ENCODE results near the gene XPO6.

Gene XPO6

DNA sequence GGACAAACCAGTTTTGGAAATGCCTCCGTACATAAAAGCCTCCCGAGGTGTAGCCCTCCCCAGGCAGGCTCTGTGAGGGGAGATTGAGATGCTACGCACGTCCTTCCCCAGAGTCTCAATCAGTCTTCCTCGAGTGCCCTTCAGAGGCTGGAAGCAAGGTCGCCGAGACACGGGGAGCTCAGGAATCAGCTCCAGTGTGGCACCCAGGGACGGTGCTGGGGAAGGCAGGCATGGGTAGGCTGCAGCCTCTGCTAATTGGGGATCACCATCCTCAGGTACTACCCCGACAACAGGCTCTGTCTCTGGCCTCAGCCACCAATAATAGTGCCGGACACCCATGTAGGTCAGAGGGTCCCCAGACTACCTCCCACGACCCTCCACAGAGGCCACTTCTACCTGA is 120.1 kb downstream of the XPO6 start:
- Mint-ChIP-seq H3K4me1 (ENCODE audit: low read depth) (no peaks in the 10 kb centered on the region), H3K9me3 (no peaks in the 10 kb centered on the region), H3K27me3 (no peaks in the 10 kb centered on the region), H3K36me3 (ENCODE audit: low read depth) (peaks cover 2% of the 10 kb centered on the region), H3K4me3 (no peak overlapping the region), H3K27ac (no peak overlapping the region)

DNA sequence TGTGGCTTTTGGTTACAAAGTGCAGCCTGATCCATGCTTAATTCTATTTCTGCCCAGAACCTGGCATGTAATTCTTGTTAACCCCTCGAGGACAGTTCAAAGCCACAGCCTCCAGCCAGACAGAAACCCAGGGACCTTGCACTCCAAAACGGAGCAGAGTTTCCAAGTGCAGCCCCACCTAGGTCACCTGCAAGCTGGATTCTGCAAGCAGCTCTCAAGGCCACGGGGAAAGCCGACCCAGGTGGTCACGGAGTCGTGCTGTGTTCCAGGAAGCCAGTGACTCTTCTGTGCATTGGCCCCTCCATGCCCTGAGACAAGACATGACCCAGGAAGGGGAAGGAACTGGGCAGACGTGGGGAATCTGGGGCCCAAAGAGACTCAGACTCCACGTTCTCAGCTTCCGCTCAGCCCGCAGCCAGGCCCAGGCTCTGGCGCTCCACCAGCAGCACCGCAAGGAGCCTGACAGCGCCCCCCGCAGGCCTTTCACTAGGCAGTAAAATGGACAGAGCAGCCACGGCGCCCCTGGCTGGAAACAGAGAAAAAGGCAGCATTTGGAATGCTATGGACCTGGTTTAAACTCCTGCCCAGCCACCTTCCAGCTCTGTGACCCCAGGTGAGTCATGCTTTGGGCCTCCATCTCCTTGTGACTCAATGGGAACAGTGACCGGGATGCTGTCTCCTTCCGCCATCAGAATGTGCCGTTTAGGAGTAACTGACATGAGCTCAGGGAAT is 121.0 kb downstream of the XPO6 start:
- Mint-ChIP-seq H3K36me3 (ENCODE audit: low read depth) (no peaks in the 10 kb centered on the region), H3K4me1 (ENCODE audit: low read depth) (no peaks in the 10 kb centered on the region), H3K27ac (no peak overlapping the region), H3K4me3 (no peak overlapping the region), H3K9me3 (no peaks in the 10 kb centered on the region), H3K27me3 (no peaks in the 10 kb centered on the region)

DNA sequence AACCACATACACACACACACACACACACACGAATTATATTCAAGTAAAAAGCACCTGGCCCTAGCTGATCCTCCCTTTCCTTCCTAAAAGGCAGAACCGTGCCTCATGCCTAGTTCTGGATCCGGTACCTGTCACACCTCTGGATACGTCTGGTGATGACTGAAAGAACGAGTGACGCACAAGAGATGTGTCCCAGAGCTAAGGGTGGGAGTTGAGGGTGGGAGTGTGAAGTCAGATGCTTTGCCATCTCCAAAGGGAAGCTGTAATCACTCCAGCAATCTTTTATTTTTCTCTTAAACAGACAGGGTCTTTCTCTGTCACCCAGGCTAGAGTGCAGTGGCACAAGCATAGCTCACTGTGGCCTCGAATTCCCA is 121.8 kb downstream of the XPO6 start:
- Mint-ChIP-seq H3K4me1 (ENCODE audit: low read depth) (no peaks in the 10 kb centered on the region), H3K4me3 (no peak overlapping the region), H3K27ac (peak overlapping the region; percentile 43), H3K27me3 (no peaks in the 10 kb centered on the region), H3K9me3 (no peaks in the 10 kb centered on the region), H3K36me3 (ENCODE audit: low read depth) (no peaks in the 10 kb centered on the region)

DNA sequence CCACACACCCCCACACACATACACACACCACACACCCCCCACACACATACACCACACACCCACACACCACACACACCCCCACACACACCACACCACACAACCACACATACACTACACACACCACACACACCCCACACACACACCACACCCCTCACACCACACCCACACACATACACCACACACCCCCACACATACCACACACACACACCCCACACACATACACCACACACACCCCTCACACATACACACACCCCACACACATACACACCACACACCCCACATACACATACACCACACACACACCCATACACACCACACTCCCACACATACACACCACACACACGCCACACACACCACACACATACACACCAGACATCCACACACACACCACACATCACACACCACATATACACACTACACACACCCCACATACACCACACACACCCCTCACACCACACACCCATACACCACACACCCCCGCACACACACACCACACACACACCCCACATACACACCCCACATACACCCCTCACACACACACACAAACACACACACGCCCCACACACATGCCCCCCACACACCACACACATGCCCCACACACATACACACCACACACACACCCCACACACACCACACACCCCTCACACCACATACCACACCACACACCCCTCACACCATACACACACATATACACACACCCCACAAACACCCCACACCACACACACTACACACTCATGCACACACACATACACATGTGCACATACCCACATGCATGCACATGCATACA is 122.4 kb downstream of the XPO6 start:
- peak overlapping the region; percentile 43 for H3K27ac Mint-ChIP-seq
- no peak overlapping the region for H3K4me3 Mint-ChIP-seq
- no peaks in the 10 kb centered on the region for H3K9me3 Mint-ChIP-seq

DNA sequence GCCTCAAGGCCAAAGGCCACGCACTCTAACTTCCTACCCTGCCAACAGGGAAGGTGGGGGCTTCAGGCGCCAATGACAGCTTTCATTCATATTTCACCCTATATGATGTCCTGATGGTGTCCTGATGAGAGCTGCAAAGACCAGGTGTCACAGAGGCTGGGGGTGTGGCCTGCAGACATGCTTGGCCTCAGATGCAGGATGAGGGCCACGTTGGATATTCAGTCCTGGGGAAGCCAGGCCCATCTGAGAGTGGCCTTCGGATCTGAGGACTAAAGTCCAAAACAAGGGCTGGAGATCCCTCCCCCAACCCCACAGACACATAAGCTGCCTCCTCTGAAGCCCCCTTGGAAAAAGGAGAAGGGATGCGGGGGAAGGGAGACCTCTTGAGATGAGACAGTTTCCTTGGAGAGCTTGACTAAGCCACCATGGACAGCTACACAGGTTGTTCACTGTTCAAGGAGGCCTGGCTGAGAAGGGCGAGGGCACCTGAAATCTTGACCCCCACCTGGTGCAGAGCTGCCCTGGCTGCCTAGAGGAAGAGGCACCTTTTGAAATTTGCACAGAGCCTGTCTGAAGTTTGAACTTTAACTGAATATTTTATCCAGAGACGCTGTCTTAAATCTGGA is 124.0 kb downstream of the XPO6 start:
- H3K36me3 Mint-ChIP-seq (ENCODE audit: low read depth), result no peaks in the 10 kb centered on the region
- no peaks in the 10 kb centered on the region for H3K9me3 Mint-ChIP-seq
- no peak overlapping the region for H3K27ac Mint-ChIP-seq
- no peak overlapping the region for H3K4me3 Mint-ChIP-seq
- no peaks in the 10 kb centered on the region for H3K4me1 Mint-ChIP-seq (ENCODE audit: low read depth)
- H3K27me3 Mint-ChIP-seq, result no peaks in the 10 kb centered on the region

More for the DNA sequence above, 122.4 kb downstream of the XPO6 start:
- H3K27me3 Mint-ChIP-seq, result no peaks in the 10 kb centered on the region
- no peaks in the 10 kb centered on the region for H3K4me1 Mint-ChIP-seq (ENCODE audit: low read depth)
- H3K36me3 Mint-ChIP-seq (ENCODE audit: low read depth), result no peaks in the 10 kb centered on the region

DNA sequence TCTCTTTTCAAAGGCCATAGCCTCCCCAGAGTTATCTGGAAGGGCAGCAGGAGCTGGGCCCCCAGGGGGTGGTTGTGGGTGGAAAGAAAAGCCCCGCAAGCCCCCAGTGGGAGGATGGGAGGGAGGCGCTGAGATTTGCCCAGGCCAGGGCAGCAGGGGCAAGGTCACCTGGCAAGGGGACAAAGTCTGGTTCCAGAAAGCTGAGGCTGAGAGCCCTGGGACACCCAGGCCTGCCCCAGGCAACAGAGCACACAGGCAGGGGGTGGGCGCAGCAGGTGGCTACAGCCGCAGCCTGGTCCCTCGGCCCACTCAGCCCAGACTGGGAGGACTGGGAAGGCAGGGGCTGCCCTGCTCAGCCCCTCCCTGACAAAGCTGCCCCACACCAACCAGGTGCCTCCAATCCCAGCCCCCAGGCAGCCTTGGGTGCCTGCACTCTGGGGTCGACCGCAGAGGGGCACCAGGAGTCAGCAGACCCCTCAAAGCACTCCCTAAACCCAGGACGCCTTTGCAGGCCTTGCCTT is 124.6 kb downstream of the XPO6 start:
- Mint-ChIP-seq H3K36me3 (ENCODE audit: low read depth) (no peaks in the 10 kb centered on the region), H3K4me3 (no peak overlapping the region), H3K27ac (no peak overlapping the region), H3K9me3 (no peaks in the 10 kb centered on the region), H3K4me1 (ENCODE audit: low read depth) (no peaks in the 10 kb centered on the region), H3K27me3 (no peaks in the 10 kb centered on the region)

DNA sequence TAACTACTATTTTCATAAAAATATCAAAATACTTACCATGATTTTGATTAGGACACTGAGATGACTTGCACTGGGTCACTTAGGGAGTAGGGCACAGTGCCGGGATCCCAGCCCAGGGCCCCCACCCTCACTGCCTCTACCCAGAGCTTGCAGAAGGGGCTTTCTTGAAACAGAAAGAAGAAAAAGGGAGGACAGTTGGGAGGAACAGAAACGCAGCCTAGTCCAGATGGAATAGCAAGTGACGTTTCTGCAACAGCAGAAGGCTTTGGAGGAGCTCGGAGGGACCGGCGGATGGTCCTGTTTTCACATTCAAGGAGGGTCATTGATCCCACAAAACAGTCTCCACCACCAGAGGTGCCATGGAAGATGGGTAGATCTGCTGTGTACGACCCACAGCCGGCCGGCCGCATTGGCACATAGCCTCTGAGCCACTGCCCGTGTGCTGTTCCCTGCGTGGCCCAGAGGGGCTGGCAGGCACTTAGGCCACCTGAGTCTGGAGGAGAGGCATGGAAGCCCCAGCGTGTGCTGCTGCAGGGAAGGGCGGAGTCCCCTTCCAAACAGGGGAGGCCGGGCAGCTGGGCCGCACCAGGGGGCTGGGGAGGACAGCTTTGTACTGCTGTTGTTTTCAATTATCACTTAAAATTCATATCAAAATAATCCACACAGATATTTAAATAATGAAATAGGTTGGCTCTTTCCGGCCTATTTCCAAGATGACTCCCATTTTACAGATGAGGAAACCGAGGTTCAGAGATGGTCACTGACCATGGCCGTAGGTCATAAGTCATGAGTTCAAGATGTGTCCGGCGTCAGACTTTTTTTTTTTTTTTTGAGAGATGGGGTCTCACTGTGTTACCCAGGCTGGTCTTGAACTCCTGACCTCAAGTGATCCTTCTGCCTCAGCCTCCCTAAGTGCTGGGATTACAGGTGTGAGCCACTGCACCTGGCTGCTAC is 125.3 kb downstream of the XPO6 start:
- no peak overlapping the region for H3K4me3 Mint-ChIP-seq
- no peaks in the 10 kb centered on the region for H3K9me3 Mint-ChIP-seq
- H3K27me3 Mint-ChIP-seq, result no peaks in the 10 kb centered on the region
- H3K27ac Mint-ChIP-seq, result no peak overlapping the region
- H3K36me3 Mint-ChIP-seq (ENCODE audit: low read depth), result no peaks in the 10 kb centered on the region
- H3K4me1 Mint-ChIP-seq (ENCODE audit: low read depth), result no peaks in the 10 kb centered on the region

DNA sequence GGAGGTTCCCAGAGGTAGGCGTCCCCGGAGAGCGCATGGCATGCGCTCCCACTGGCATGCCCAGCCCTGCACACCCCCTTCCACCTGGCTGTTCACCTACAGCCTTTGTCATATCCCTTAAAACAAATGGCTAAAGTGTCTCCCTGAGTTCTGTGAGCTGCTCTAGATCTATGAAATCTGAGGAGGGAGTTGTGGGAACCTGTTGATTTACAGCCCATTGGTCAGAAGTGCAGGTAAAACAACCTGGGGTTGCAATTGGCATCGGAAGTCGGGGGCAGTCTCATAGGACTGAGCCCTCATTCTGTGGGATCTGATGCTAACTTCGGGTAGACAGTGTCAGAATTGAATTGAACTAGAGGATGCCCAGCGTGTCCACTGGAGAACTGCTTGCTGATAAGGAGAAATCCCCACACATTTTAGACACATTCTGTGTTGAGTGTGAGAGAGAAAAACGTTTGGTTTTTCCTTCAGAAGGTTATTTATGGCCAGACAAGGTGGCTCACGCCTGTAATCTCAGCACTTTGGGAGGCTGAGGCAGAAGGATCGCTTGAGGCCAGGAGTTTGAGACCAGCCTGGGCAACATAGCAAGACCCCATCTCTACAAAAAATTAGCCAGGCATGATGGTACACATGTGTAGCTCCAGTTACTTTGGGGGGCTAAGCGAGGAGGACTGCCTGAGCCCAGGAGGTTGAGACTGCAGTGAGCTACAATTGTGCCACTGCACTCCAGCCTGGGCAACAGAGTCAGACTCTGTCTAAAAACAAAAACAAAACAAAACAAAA is 126.2 kb downstream of the XPO6 start:
- Mint-ChIP-seq H3K27ac (no peak overlapping the region), H3K9me3 (no peaks in the 10 kb centered on the region), H3K4me3 (no peak overlapping the region)

DNA sequence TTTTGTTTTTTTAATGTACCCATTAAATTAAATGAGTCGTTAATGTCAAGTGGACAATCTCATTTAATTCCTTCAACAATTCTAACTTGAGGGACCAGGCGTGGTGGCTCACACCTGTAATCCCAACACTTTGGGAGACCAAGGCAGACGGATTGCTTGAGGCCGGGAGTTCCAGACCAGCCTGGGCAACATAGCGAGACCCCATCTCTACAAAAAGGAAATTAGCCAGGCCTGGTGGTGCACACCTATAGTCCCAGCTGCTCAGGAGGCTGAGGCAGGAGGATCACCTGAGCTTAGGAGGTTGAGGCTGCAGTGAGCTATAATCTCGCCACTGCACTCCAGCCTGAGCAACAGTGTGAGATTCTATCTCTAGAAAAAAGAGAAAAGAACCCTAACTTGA is 127.6 kb downstream of the XPO6 start:
- Mint-ChIP-seq H3K4me1 (ENCODE audit: low read depth) (no peaks in the 10 kb centered on the region), H3K4me3 (no peak overlapping the region), H3K36me3 (ENCODE audit: low read depth) (no peaks in the 10 kb centered on the region), H3K27ac (no peak overlapping the region), H3K27me3 (no peaks in the 10 kb centered on the region), H3K9me3 (no peaks in the 10 kb centered on the region)

More for the DNA sequence above, 126.2 kb downstream of the XPO6 start:
- Mint-ChIP-seq H3K4me1 (ENCODE audit: low read depth) (no peaks in the 10 kb centered on the region), H3K27me3 (no peaks in the 10 kb centered on the region), H3K36me3 (ENCODE audit: low read depth) (no peaks in the 10 kb centered on the region)

DNA sequence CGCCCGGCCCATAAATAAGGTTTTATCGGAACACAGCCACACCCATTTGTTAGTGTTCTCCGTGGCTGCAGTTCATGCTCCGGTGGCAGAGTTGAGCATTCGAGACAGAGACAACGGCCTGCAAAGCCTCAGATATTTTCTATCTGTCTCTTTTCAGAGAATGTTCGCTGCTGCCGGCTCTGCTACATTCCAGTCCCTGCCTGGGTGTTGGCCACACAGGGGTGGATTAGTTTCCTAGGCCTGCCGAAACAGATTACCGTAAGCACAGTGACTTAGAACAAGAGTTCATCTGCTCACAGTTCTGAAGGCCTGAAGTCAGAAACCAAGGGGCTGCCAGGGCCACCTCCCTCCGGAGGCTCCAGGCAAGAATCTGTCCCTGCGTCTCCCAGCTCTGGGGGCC is 129.1 kb downstream of the XPO6 start:
- H3K36me3 Mint-ChIP-seq (ENCODE audit: low read depth), result no peaks in the 10 kb centered on the region
- no peaks in the 10 kb centered on the region for H3K9me3 Mint-ChIP-seq
- H3K4me3 Mint-ChIP-seq, result no peak overlapping the region
- H3K27ac Mint-ChIP-seq, result no peak overlapping the region
- no peaks in the 10 kb centered on the region for H3K4me1 Mint-ChIP-seq (ENCODE audit: low read depth)
- no peaks in the 10 kb centered on the region for H3K27me3 Mint-ChIP-seq

DNA sequence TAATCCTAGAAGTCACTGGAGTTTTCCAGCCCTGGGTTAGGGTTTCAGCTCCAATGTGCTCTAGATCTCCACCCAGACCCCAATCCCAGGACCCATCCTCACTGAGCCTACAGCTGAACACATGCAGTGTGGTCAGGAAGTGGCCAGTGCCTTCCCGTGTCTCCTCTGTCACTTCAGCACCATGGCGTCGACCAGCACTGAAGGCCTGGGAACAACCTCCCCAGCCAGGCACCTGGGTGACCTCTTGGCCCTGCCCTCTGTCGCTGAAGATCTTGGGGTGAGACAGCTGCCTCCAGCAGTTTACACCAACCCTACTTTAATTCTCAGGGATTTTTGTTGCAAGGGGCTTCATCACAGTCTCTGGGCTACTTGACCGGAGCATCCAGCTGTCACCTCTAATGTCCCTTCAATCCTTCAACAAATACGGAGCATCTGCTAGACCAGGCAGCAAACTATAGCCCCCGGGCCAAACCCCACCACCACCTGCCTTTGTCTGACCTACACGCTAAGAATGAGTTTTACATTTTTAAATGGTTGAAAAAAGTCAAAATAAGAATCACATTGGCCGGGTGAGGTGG is 130.3 kb downstream of the XPO6 start:
- Mint-ChIP-seq H3K4me1 (ENCODE audit: low read depth) (no peaks in the 10 kb centered on the region), H3K36me3 (ENCODE audit: low read depth) (no peaks in the 10 kb centered on the region), H3K27me3 (no peaks in the 10 kb centered on the region), H3K9me3 (no peaks in the 10 kb centered on the region), H3K27ac (no peak overlapping the region), H3K4me3 (no peak overlapping the region)

DNA sequence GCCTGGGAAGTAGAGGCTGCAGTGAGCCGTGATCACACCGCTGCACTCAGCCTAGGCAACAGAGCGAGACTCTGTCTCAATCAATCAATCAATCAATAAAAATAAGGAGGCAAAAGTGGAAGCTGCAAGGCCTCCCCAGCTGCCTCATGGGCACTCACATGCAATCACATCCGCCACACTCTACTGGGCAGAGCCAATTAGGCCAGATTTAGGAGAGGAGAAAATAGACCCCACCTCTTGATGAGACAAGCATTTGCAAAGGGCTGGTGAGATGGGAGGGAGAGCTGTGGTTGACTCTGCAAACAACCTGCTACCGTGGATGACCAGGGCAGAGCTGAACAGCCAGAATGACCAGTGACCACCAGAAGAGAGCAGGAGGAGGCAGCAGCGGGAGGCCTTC is 133.5 kb downstream of the XPO6 start:
- no peaks in the 10 kb centered on the region for H3K4me1 Mint-ChIP-seq (ENCODE audit: low read depth)

DNA sequence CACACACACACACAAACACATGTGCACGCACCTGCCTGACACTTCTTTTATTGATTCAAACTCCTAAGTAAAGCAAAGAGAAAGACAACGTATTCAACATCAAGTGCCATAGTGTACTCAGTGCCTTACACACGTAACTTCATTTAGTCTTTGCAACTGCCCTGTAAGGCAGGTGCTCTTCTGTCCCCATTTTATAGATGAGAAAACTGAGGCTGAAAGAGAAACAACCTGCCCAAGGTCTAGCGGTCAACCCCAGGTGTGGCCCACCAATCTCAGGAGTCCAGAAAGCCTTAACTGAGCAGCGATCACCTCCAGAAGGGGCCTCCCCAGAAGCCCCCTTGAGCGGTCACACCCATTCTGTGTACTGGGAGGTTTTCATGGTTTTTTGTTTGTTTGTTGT is 137.9 kb downstream of the XPO6 start:
- Mint-ChIP-seq H3K27ac (no peak overlapping the region), H3K9me3 (no peaks in the 10 kb centered on the region), H3K27me3 (peaks cover 5% of the 10 kb centered on the region), H3K4me1 (ENCODE audit: low read depth) (no peaks in the 10 kb centered on the region), H3K36me3 (ENCODE audit: low read depth) (no peaks in the 10 kb centered on the region), H3K4me3 (no peak overlapping the region)

More for the DNA sequence above, 133.5 kb downstream of the XPO6 start:
- Mint-ChIP-seq H3K36me3 (ENCODE audit: low read depth) (no peaks in the 10 kb centered on the region), H3K27me3 (no peaks in the 10 kb centered on the region), H3K4me3 (no peak overlapping the region), H3K27ac (no peak overlapping the region), H3K9me3 (no peaks in the 10 kb centered on the region)

Measured in stimulated activated naive CD8-positive, alpha-beta T cell treated with anti-CD3 and anti-CD28 coated beads, Interleukin-15, Interleukin-2, amounts not matched to agents 100 ng/mL and 50 ng/mL, for 24 hours (primary cell).